ENCODE measurements around the gene DDAH1.

- no peak for TF ChIP-seq MAZ (IDR thresholded peaks at IDR 0.05; ENCODE audit: borderline replicate concordance, low read depth, low read length)
- TF ChIP-seq POLR2A (IDR thresholded peaks at IDR 0.05; ENCODE audit: low read depth, low read length), result no peak
Observed at GRCh38 chr1:85297538-85297854, 167.5 kb downstream of the DDAH1 start.
